HG03520 (cell line): ENCODE measurements around the gene ADIPOR1.

Experiments used
- ATAC-seq: cut with Tn5 transposase; IDR thresholded peaks from one replicate; pipeline ENCODE4 v1.9.1; 2021; ENCODE audit warnings: mild to moderate bottlenecking, moderate library complexity; ENCODE audit not compliant: unreplicated experiment

The ADIPOR1 gene

DNA sequence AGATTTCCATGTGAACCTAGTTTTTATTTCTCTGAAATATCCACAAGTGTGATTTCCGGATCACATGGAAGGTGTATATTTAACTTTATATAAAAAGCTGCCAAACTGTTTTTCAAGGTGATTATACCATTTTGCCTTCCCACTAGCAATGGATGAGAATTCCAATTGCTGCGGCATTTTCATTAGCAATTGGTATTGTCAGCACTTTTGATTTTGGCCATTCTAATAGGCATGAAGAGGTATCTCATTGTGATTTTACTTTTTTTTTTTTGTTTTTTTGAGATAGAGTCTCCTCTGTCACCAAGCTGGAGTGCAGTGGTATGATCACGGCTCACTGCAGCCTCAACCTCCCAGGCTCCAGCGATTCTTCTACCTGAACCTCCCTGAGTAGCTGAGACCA is 13.9 kb upstream of the ADIPOR1 start:
- no peak for ATAC-seq

DNA sequence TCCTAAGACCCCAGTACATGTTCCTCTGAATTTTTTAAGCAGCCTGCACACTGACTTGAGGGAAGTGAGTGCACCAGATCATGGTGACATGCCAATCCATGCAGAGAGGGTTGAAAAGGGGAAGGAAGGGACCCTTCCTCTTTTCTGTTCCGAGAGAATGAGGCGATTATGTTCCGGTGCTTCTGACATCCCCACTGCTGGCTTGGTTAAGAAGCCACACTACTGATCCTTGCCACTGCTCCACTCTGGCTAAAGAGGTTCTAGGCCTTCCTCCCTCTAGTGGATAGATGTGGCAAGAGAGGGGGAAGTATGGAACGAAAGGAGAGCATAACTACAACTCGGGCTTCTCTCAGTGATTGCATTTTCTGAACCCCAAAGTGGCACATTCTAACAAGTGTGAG is 10.8 kb upstream of the ADIPOR1 start:
- ATAC-seq = peak; percentile 57

DNA sequence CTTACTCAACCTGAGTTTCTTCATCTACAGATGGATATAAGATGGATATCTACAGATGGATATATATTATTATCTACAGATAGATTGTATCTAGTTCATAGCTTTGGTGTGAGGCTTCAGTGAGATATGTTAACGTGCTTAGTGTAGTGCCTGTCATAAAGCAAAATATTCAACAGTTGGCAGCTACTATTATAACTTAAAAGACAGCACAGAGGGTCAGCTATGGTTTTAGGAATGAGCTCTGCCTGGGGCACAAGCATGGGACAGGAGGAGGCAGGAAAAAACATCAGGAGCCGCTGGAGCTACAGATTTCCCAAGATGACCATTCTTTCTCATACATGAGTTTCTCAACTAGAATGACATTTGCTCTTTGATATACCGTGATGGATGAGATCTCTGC is 10.2 kb upstream of the ADIPOR1 start:
- ATAC-seq = no peak

DNA sequence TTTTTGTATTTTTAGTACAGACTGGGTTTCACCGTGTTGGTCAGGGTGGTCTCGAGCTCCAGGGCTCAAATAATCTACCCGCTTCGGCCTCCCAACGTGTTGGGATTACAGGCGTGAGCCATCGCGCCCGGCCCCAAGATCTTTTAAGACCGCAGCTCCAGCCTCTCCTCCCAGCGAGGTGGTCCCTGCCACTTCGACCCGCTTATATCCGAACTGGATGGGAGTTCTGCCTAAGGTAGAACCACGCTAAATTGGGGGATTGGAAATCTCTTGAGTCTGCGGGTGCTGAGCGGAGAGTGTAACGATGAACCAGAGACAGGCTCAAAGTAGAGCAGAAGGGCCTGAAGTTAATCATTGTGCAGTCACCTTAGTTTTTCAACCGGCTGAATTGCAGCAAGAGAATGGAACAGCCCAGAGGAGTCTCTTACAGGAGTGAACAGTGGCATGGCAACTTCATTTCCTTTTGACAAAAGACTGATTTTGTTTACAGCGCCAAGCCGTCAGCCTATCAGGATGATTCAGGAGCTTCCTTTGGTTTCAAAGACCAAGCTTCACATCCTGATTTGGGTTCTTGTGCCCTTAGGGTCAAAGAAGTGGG is 9.7 kb upstream of the ADIPOR1 start:
- ATAC-seq = no peak

- ATAC-seq = no peak
Observed at GRCh38 chr1:202966006-202966898, 8.1 kb upstream of the ADIPOR1 start.

DNA sequence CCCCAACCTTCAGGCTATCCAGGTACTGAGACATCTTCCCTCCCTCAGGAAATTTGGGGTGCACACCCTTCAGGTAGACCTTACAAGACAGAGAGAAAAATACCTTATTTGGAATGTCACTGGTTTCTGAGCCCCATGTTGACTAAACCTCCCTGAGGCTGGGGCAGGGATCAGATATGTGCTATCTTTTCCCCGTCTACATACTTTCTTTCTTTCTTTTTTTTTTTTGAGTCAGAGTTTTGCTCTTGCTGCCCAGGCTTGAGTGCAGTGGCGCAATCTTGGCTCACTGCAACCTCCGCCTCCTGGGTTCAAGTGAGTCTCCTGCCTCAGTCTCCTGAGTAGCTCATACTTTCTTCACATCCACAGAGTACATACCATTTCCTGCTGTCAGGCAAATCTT is 7.3 kb upstream of the ADIPOR1 start:
- no peak for ATAC-seq

- ATAC-seq = no peak
Observed at GRCh38 chr1:202964791-202965410, 6.8 kb upstream of the ADIPOR1 start.

GRCh38 chr1:202961220-202961880 is 3.2 kb upstream of the ADIPOR1 start:
- ATAC-seq = no peak

- no peak for ATAC-seq
Observed at GRCh38 chr1:202959276-202959620, 1.1 kb upstream of the ADIPOR1 start.

DNA sequence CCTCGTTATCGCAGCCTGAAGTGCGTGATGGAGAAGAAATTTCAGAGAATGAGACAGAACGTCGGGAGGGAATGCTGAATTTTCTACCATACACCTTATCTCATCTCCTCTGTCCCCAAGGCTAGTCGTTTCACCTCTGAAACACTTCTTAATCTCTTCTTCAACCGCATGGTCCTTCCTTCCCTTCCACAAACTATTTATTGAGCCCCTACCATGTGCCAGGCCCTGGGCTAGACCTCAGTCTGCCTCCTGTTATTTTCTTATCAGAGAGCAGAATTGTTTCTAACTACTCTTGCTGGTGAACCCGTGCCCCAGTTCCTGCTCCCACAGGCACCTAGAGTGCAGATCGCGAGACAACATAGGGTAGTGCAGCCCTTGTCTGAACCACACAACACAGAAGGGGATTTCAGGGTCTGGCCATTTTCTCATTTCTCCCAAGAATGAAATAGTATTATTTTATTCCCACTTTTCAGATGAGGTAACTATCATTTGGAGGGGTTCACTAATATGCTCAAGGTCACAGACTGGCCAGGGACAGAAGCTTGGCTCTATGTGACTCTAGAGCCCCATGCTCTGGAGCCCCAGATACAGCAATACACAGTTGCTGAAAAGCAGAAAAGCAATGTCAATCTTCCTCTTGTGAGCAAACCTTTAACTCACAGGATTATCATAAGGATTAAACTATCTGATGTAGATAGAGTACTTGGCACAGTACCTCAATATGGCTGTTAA is 598 bp upstream of the ADIPOR1 start:
- ATAC-seq = no peak

DNA sequence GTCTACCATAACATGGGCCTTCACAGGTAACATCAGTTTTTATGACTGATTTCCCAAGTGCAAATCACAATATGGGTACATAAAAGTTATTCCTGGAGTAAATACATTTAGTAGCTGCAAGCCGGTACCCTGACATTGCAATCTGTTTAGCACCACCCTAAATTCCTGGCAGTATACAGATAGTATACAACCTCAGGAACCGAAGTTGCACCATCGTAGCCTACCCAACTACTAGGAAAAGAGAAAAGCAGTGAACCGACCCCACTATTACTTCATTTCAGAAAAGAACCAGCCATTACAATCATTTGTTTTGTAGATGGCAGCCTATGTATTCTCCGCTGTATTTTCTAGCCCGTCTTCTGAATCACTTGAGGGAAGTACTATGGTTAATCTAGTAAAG is 1.1 kb downstream of the ADIPOR1 start:
- no peak for ATAC-seq

DNA sequence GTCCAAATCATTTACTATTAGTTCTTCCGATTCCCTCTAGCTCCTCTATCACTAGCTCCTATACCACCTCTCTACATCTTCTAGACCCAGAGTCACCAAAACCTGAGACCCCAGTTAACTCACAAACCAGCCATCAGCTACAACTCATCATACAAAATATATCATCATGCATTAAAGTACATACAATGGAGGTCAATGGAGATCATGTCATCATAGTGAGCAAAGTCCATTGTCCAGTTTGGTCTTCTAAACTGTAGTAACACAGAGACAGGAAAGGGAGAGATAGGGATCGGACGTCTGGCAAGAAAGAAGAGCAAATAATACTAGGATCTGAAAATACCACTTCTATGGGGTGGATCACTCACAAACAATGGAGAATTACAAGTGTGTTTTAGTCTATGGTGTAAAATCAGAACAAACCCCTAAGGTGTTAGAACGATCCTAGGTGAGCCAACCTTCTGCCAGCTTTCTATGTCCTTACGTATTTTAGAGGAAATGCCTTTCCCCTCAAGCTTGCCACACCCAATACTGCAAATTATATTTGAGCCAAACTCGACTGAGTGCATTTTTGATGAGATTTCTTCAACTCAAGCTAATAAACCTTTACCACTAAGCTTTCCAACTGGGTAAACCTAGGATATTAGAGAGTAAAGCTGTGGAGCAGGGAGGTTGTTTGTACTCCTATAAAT is 3.9 kb downstream of the ADIPOR1 start:
- no peak for ATAC-seq

- no peak for ATAC-seq
Observed at GRCh38 chr1:202953392-202953791, 4.7 kb downstream of the ADIPOR1 start.

- no peak for ATAC-seq
Observed at GRCh38 chr1:202952818-202953217, 5.3 kb downstream of the ADIPOR1 start.

DNA sequence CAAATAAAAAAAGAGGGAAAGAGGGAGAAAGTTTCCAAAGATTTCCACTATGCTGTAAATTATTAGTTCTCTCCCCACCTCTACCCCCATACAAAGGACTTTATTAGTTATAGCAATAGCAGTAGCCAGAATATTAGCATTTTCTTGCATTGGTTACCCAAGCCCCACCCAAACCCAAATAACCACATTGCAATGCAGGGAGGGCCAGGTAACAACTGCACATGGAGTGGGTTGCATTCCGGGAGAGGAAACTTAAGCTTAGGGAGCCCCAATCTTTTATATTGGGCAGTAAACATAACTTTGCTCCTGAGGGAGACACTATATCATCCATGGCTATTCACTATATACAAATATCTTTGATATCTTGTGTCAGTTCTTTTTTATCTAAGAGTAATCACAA is 6.0 kb downstream of the ADIPOR1 start:
- no peak for ATAC-seq

GRCh38 chr1:202951437-202951836 is 6.7 kb downstream of the ADIPOR1 start:
- no peak for ATAC-seq

GRCh38 chr1:202945483-202945882 is 12.6 kb downstream of the ADIPOR1 start:
- ATAC-seq = no peak

DNA sequence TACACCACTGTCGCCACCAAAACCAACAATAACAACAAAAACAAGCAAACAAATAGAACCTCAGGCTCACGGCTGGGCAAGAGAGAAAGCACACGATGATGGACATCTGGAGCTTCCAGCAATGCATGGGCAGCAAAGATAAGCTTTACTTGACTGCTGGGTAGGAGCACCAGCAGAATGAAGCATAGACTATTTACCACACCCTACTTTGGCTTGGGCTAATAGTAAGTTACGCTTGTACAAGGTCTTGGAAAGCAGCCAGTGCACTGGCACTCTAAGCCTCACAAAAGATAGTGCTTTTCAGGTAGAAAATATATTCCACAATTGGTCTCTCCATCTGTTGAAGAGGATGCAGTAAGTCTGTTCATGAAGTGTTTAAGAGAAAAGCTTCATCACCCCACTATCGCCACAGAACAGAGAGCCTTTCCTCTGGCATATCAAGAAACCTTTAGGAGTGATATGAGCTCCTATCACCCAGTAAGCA is 13.6 kb downstream of the ADIPOR1 start:
- no peak for ATAC-seq

GRCh38 chr1:202942426-202942825 is 15.7 kb downstream of the ADIPOR1 start:
- no peak for ATAC-seq

DNA sequence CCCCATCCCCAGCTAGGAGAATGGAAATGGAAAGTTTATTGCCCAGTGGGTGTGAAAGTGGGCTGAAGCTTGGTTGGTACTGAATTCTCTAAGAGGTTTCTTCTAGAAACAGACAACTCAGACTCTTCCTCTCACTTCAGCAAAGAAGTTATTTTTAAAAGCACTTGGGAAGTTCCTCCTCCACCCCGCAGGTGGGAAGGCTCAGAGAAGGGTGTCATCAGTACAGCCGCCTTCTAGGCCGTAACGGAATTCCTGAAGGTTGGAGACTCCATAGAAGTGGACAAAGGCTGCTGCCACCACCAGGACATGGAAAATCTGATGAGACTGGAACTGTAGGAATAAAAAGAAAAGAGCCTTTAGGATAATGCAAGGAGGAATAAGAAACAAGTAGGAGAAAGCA is 16.7 kb downstream of the ADIPOR1 start:
- ATAC-seq = no peak
